ENCODE data around the gene CRCP. TPM values are rescaled to one million over a fixed set of nuclear protein-coding genes. Genes with fewer than 3 reads are reported as not detected.
"Not testable (repeated sequence)": the region's sequence is repeated elsewhere in the genome, so short reads cannot be mapped to it uniquely, and the experiment has no call there.

Gene CRCP
- total RNA-seq, 6 experiments from 2014 or later = 17.2 to 38.0 (median 24.4) TPM

- Histone ChIP-seq H3K4me3 (no peak overlapping the region), H3K9me3 (no peaks in the 10 kb centered on the region), H3K27me3 (no peaks in the 10 kb centered on the region), H3K27ac (peak overlapping the region in 1 of 3 donors; percentile 47), H3K36me3 (peaks cover 0 to 7% (median 2%) of the 10 kb centered on the region in 4 donors), H3K4me1 (peaks cover 0 to 42% (median 13%) of the 10 kb centered on the region in 4 donors)
- ATAC-seq (peak in 2 of 4 donors; percentile 3 to 16), DNase-seq (no peak)
- WGBS (ENCODE audit: insufficient coverage, low coverage, low lambda C conversion rate, missing lambda C conversion rate) = 78% methylated on average over 4 of the region's 4 CpGs
- TF ChIP-seq, protein P1, sequence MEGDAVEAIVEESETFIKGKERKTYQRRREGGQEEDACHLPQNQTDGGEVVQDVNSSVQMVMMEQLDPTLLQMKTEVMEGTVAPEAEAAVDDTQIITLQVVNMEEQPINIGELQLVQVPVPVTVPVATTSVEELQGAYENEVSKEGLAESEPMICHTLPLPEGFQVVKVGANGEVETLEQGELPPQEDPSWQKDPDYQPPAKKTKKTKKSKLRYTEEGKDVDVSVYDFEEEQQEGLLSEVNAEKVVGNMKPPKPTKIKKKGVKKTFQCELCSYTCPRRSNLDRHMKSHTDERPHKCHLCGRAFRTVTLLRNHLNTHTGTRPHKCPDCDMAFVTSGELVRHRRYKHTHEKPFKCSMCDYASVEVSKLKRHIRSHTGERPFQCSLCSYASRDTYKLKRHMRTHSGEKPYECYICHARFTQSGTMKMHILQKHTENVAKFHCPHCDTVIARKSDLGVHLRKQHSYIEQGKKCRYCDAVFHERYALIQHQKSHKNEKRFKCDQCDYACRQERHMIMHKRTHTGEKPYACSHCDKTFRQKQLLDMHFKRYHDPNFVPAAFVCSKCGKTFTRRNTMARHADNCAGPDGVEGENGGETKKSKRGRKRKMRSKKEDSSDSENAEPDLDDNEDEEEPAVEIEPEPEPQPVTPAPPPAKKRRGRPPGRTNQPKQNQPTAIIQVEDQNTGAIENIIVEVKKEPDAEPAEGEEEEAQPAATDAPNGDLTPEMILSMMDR (IDR thresholded peaks at IDR 0.05) = no peak
- no peak for TF ChIP-seq POLR2A (IDR thresholded peaks at IDR 0.05)
- intact Hi-C loops (cut with DNase I) = no loop called here
These were observed 4.7 kb downstream of the CRCP start for GRCh38 chr7:66119245-66119850.

DNA sequence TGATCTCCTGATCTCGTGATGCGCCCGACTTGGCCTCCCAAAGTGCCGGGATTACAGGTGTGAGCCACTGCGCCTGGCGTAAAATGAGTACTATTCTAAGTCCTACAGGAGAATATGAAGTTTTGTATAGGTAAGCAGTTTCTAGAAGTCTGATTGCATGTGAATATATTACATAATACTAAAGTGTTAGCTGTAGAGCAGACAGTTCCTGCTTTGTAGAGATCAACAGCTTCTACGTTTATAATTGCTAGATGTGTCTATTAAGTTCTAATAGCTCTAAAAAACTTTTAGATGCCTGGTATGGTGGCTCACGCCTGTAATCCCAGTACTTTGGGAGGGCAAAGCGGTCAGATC lies 8.5 kb downstream of the CRCP start:
- H3K4me1 ChIP-seq = peaks cover 0 to 56% (median 19%) of the 10 kb centered on the region in 4 donors

GRCh38 chr7:66124569-66124861 lies 9.9 kb downstream of the CRCP start:
- H3K4me3 ChIP-seq; H3K36me3 ChIP-seq; ATAC-seq; intact Hi-C loops (cut with DNase I); DNase-seq; H3K9me3 ChIP-seq; H3K27me3 ChIP-seq: not testable (repeated sequence)
- Histone ChIP-seq H3K4me1 (peaks cover 0 to 45% (median 13%) of the 10 kb centered on the region in 4 donors), H3K27ac (peak overlapping the region; percentile 62 to 91 (median 67))
- 71% methylated on average over 5 of the region's 5 CpGs for WGBS (ENCODE audit: insufficient coverage, low coverage, low lambda C conversion rate, missing lambda C conversion rate)

More for the DNA sequence above, 8.5 kb downstream of the CRCP start:
- Histone ChIP-seq H3K36me3 (peaks cover 0 to 7% (median 2%) of the 10 kb centered on the region in 4 donors), H3K27me3 (no peaks in the 10 kb centered on the region), H3K4me3 (no peak overlapping the region), H3K27ac (no peak overlapping the region), H3K9me3 (no peaks in the 10 kb centered on the region)
- intact Hi-C loops (cut with DNase I) = no loop called here
- DNase-seq (no peak), ATAC-seq (no peak)
- WGBS (ENCODE audit: insufficient coverage, low coverage, low lambda C conversion rate, missing lambda C conversion rate) = 76% methylated on average over 5 of the region's 9 CpGs
- no peak for TF ChIP-seq POLR2A (IDR thresholded peaks at IDR 0.05)
- TF ChIP-seq, protein P1 (IDR thresholded peaks at IDR 0.05) = no peak

DNA sequence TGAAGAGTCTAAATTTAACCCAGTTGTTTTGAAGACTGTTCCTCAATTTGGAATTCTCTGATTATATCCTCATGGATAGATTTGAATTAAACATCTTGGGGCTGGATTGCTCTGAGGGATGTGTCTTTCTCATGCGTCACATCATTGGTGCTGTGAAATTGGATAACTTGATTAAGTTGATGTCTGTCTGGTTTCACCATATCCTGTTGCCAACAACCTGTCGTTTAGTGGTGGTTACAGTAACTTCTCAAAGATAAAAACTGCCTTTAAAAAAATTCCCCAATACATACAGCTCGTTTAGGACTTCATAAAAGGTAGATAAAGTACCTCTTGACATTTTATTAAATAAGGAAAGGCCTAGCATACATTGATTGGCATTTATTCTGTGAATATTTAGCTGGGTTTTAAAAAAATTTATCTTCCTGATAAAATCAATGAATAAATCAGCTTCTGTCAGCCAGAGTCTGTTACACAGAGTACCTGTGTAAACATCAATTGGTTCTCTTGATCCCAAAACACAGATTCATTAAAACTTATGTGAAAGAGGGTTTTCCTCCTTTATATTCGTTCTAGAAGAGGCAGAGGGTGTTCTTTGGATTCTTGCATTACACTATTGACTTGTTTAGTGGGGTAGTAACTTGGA lies 10.5 kb downstream of the CRCP start:
- WGBS (ENCODE audit: insufficient coverage, low coverage, low lambda C conversion rate, missing lambda C conversion rate) = 17% methylated on average over 4 of the region's 4 CpGs
- TF ChIP-seq, protein P1 (IDR thresholded peaks at IDR 0.05) = no peak
- no peak for TF ChIP-seq POLR2A (IDR thresholded peaks at IDR 0.05)
- Histone ChIP-seq H3K27ac (peak overlapping the region; percentile 62 to 91 (median 67)), H3K27me3 (no peaks in the 10 kb centered on the region), H3K4me1 (peaks cover 0 to 40% (median 12%) of the 10 kb centered on the region in 4 donors), H3K9me3 (no peaks in the 10 kb centered on the region), H3K36me3 (peaks cover 0 to 5% (median 2%) of the 10 kb centered on the region in 4 donors), H3K4me3 (no peak overlapping the region)
- intact Hi-C loops (cut with DNase I) = no loop called here
- DNase-seq (no peak), ATAC-seq (peak in 1 of 4 donors; percentile 11)

- H3K9me3 ChIP-seq; DNase-seq; H3K4me3 ChIP-seq; H3K27me3 ChIP-seq; intact Hi-C loops (cut with DNase I): not testable (repeated sequence)
- peak overlapping the region; percentile 62 to 91 (median 67) for H3K27ac ChIP-seq
- H3K4me1 ChIP-seq = peaks cover 0 to 40% (median 12%) of the 10 kb centered on the region in 4 donors
- H3K36me3 ChIP-seq = peaks cover 0 to 12% (median 4%) of the 10 kb centered on the region in 4 donors
- 33% methylated on average over 5 of the region's 6 CpGs for WGBS (ENCODE audit: insufficient coverage, low coverage, low lambda C conversion rate, missing lambda C conversion rate)
- peak; percentile 73 to 90 (median 84) for ATAC-seq
These were observed 11.2 kb downstream of the CRCP start for GRCh38 chr7:66125781-66126352.

GRCh38 chr7:66127172-66127571 lies 12.5 kb downstream of the CRCP start:
- ATAC-seq (peak; percentile 59 to 71 (median 64)), DNase-seq (peak in 1 of 3 donors; percentile 73)
- 25% methylated on average over 3 of the region's 3 CpGs for WGBS (ENCODE audit: insufficient coverage, low coverage, low lambda C conversion rate, missing lambda C conversion rate)
- Histone ChIP-seq H3K36me3 (peaks cover 0 to 21% (median 8%) of the 10 kb centered on the region in 4 donors), H3K4me1 (peaks cover 0 to 40% (median 12%) of the 10 kb centered on the region in 4 donors), H3K27ac (peak overlapping the region; percentile 20 to 91 (median 67))
- H3K4me3 ChIP-seq; H3K9me3 ChIP-seq; intact Hi-C loops (cut with DNase I); H3K27me3 ChIP-seq: not testable (repeated sequence)
